Small intestine (tissue), 7 donors: ENCODE results near the gene SIN3A. TPM values are rescaled to one million over a fixed set of nuclear protein-coding genes. Genes with fewer than 3 reads are reported as not detected.
"Not testable (repeated sequence)": the region's sequence is repeated elsewhere in the genome, so short reads cannot be mapped to it uniquely, and the experiment has no call there.

ENCODE experiments used
- DNase-seq, 2 donors: peaks; one replicate each; pipeline versions ENCODE4 v3.0.0 to v3.0.0-alpha.2; 2013
- FAIRE-seq: peaks from 2 replicates; lab custom pipeline; 2012; peaks lifted over from hg19 to GRCh38; lab: Jason Lieb, UNC
- H3K27ac ChIP-seq, 3 donors: one replicate each; pipeline ENCODE4 v1.5.1; 2013; ENCODE audit warnings: low read length in 2 of 3, mild to moderate bottlenecking in 2 of 3, control low read depth in 1 of 3, inconsistent platforms in 1 of 3, low read depth in 1 of 3, moderate library complexity in 1 of 3
- H3K27me3 ChIP-seq, 3 donors: one replicate each; pipeline ENCODE4 v1.6.1; 2013; ENCODE audit warnings: low read length in 3 of 3, inconsistent platforms in 1 of 3; ENCODE audit not compliant: control insufficient read depth in 3 of 3, insufficient read depth in 3 of 3
- H3K36me3 ChIP-seq, 3 donors: one replicate each; pipeline ENCODE4 v1.6.1; 2013; ENCODE audit warnings: low read length in 3 of 3, inconsistent platforms in 1 of 3, low read depth in 1 of 3, mild to moderate bottlenecking in 1 of 3, moderate library complexity in 1 of 3; ENCODE audit not compliant: control insufficient read depth in 3 of 3, insufficient read depth in 2 of 3
- H3K4me1 ChIP-seq, 3 donors: one replicate each; pipeline ENCODE4 v1.6.1; 2013; ENCODE audit warnings: low read length in 2 of 3, inconsistent platforms in 1 of 3, low read depth in 1 of 3, mild to moderate bottlenecking in 1 of 3, moderate library complexity in 1 of 3; ENCODE audit not compliant: control insufficient read depth in 3 of 3, insufficient read depth in 2 of 3
- H3K4me3 ChIP-seq, 3 donors: one replicate each; pipeline ENCODE4 v1.5.1; 2013; ENCODE audit warnings: low read length in 3 of 3, control low read depth in 1 of 3, inconsistent platforms in 1 of 3, low read depth in 1 of 3, mild to moderate bottlenecking in 1 of 3, moderate library complexity in 1 of 3
- H3K9me3 ChIP-seq, 2 donors: one replicate each; pipeline ENCODE4 v1.6.1; 2013; ENCODE audit warnings: low read depth in 1 of 2, low read length in 1 of 2; ENCODE audit not compliant: control insufficient read depth in 2 of 2, insufficient read depth in 1 of 2
- WGBS, 3 donors: extraction: QIAGEN DNeasy Blood & Tissue Kit; methylation state at CpG; one replicate each; pipeline ENCODE4 v1.1.7; 2013; 5-methylcytosine and 5-hydroxymethylcytosine counted together
- polyA plus RNA-seq, 4 donors: library from polyadenylated mRNA; stranded (reverse) in 3 of 4; unstranded in 1 of 4; fragments of 200-250 nt in 3 of 4; fragments of 120-200 nt in 1 of 4; gene quantifications; one replicate each; pipeline versions ENCODE4 v1.2.1 to v1.2.3, GENCODE V29; 2013
- donor health status: healthy with polysubstance abuse.
- donor health status: control.
- donor health status: control.
- donor health status: Bipolar disorder and iron deficiency.
- donor health status: healthy.

Gene SIN3A
- polyA plus RNA-seq, 4 donors, result 7.6 to 36.0 (median 11.9) TPM

DNA sequence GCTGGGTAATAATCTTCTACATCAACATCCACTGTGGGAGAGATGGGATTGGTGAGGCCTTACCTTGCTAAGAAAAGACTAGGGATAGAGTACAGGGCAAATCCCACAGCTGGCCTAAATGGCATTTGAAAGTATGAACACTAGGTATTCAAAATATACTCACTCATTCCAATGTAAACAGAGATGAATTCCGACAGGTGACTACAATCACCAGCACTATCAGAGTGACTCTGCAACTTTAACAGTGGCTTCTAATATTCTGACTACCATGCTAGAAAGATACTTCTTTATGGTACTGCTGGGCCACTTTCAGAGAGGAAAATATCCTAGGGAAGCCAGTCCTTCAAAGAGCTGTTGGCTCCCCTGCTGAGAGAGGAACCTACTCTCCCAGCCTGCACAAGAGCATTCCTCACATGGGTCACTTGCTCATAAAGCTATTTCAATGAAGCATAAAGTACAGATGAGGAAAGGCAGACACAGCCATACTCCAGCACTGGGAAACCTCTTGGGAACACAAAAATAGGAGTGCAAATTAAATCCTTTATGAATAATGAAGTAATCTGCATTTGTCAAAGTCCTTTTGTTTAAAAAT is 61.6 kb downstream of the SIN3A start:
- DNase-seq, result no peak
- Histone ChIP-seq H3K27me3 (no peaks in the 10 kb centered on the region), H3K27ac (no peak overlapping the region), H3K36me3 (peaks cover 19 to 55% (median 21%) of the 10 kb centered on the region in 3 donors), H3K4me3 (no peak overlapping the region), H3K9me3 (no peaks in the 10 kb centered on the region), H3K4me1 (no peaks in the 10 kb centered on the region)
- no peak for FAIRE-seq
- WGBS, 3 donors, result 73 to 83% (median 81%) methylated on average over 1 of the region's 1 CpG

DNA sequence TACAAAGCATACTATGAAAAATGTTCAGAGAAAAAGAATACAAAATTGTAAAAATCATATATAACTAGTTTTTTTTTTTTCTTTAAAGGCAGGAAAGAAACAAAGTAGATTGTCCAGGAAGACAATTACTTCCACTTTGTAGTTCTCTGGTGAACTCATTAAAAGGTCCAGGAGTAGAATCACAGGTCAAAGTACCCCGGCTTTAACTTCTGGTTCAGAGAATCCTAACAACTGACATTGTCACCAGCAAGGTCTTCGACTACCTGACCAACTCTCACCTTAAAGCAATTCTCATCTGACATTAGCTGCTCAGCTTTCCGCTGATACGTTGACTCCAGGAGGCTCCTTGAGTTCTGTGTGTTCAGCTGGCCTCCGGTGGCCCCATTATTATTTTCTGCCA is 67.5 kb downstream of the SIN3A start:
- Histone ChIP-seq H3K4me1 (peaks cover 0 to 13% (median 2%) of the 10 kb centered on the region in 3 donors), H3K36me3 (peaks cover 11 to 46% (median 15%) of the 10 kb centered on the region in 3 donors)
- not testable (repeated sequence) for H3K9me3 ChIP-seq, H3K4me3 ChIP-seq, H3K27ac ChIP-seq, H3K27me3 ChIP-seq, FAIRE-seq
- peak; percentile 52 to 63 for DNase-seq
- 10 to 71% (median 43%) methylated on average over 5 of the region's 5 CpGs for WGBS, 3 donors

- Histone ChIP-seq H3K4me1 (peaks cover 0 to 13% (median 2%) of the 10 kb centered on the region in 3 donors), H3K27me3 (no peaks in the 10 kb centered on the region), H3K36me3 (peaks cover 8 to 34% (median 12%) of the 10 kb centered on the region in 3 donors), H3K9me3 (no peaks in the 10 kb centered on the region), H3K27ac (no peak overlapping the region), H3K4me3 (no peak overlapping the region)
- WGBS, 3 donors, result 25 to 63% (median 53%) methylated on average over 4 of the region's 4 CpGs
- no peak for DNase-seq
- no peak for FAIRE-seq
Observed at GRCh38 chr15:75380773-75381172, 70.7 kb downstream of the SIN3A start.

DNA sequence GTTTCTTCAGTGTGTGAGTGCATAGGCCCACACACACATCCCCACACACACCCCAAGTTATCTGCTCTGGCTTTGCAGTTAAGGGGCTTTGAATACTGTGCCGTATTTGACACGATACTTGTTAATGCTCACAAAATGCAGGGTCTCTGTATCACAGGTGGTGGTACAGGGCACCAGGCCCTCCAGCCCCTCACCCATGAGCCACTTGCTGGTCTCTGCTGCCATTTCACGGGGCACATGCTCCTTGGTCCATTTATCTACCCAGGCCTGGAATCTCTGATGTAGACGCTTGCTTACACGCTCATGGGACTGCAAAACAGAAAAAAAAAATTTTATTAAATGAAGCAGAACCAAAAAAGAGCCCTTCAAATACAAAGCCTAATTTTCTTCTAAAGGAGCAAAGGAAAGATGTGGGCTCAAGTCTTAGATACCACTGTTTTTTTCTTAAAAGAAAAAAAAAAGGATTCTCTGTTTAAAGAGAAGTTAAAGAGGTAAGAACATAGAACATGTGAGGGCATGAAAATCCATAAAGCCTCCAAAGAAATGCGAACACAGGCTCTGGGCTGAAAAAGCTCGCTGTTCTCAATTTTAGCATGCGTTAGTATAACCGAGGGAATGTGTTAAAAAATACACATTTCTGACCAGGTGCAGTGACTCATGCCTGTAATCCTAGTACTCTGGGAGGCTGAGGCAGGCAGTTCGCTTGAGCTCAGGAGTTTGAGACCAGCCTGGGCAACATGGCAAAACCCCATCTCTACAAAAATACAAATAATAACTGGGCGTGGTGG is 79.4 kb downstream of the SIN3A start:
- Histone ChIP-seq H3K36me3 (peaks cover 3 to 46% (median 8%) of the 10 kb centered on the region in 3 donors), H3K9me3 (no peaks in the 10 kb centered on the region), H3K4me1 (peaks cover 0 to 22% (median 2%) of the 10 kb centered on the region in 3 donors), H3K4me3 (no peak overlapping the region), H3K27me3 (no peaks in the 10 kb centered on the region), H3K27ac (no peak overlapping the region)
- FAIRE-seq, result no peak
- DNase-seq, result no peak
- WGBS, 3 donors, result 95 to 96% (median 95%) methylated on average over 11 of the region's 11 CpGs

DNA sequence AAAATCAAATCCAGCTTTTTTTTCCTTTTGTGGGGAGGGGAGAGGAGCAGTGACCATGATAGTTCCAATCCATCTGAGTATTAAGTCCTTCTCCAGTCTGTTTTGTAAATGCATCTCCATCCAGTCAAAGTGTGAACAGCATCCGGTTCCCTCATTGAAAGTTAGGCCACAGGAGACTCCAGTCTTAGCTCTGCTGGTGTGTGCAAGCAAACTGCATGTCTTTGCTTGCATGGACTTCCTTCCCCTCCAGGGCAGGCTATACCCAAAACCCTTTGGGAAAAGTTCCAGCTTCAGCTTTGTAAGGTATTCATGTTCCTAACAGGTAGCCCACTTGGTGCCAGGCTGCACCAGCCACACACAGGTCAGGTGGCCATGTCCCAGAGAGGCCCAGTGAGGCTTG is 80.0 kb downstream of the SIN3A start:
- WGBS, 3 donors, result 88 to 95% (median 90%) methylated on average over 1 of the region's 1 CpG
- FAIRE-seq (no peak), DNase-seq (no peak)
- no peaks in the 10 kb centered on the region for H3K9me3 ChIP-seq
- no peak overlapping the region for H3K4me3 ChIP-seq
- H3K4me1 ChIP-seq, result peaks cover 0 to 22% (median 2%) of the 10 kb centered on the region in 3 donors
- H3K27ac ChIP-seq, result no peak overlapping the region
- H3K27me3 ChIP-seq, result no peaks in the 10 kb centered on the region
- peaks cover 6 to 49% (median 8%) of the 10 kb centered on the region in 3 donors for H3K36me3 ChIP-seq

DNA sequence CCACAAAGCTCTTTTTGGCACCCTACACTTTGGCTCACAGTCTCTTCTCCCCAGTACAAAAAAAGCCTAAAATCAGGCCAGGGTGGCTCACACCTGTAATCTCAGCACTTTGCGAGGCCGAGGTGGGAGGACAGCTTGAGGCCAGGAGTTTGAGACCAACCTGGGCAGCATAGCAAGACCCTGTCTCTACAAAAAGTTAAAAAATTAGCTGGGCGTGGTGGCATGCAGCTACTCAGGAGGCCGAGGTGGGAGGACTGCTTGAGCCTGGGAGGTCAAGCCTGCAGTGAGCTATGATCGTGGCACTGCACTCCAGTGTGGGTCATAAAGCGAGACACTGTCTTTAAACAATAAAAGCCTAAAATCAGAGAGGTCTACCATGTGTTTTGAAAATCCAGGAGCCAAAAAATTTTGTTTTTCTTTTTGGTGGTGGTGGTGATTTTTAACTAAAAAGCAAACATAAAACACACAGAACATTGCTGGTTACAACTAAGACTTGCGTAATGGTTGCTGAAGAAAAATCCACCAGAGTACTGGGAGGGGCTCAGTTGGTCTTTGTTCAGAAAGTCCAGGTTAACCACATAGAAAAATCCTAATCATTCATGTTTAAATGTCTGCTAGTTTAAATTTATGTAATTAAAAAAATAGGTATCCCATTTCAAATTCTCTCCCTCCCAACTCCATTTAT is 81.5 kb downstream of the SIN3A start:
- Histone ChIP-seq H3K27ac (peak overlapping the region in 2 of 3 donors; percentile 93 to 98), H3K36me3 (peaks cover 3 to 53% (median 11%) of the 10 kb centered on the region in 3 donors), H3K4me3 (no peak overlapping the region), H3K27me3 (no peaks in the 10 kb centered on the region), H3K9me3 (no peaks in the 10 kb centered on the region), H3K4me1 (peaks cover 0 to 22% (median 2%) of the 10 kb centered on the region in 3 donors)
- DNase-seq (no peak), FAIRE-seq (no peak)
- 91 to 94% (median 94%) methylated on average over 7 of the region's 7 CpGs for WGBS, 3 donors

- Histone ChIP-seq H3K27me3 (no peaks in the 10 kb centered on the region), H3K27ac (peak overlapping the region; percentile 93 to 98 (median 97)), H3K9me3 (no peaks in the 10 kb centered on the region), H3K4me1 (peaks cover 0 to 22% (median 2%) of the 10 kb centered on the region in 3 donors), H3K4me3 (peak overlapping the region; percentile 81 to 89 (median 89)), H3K36me3 (peaks cover 6 to 61% (median 15%) of the 10 kb centered on the region in 3 donors)
- FAIRE-seq, result no peak
- no peak for DNase-seq
- WGBS, 3 donors, result 2 to 4% (median 3%) methylated on average over 23 of the region's 23 CpGs
Observed at GRCh38 chr15:75368689-75369239, 82.7 kb downstream of the SIN3A start.
